ENCODE results near the gene TSPAN17. TPM values are rescaled to one million over a fixed set of nuclear protein-coding genes. Genes with fewer than 3 reads are reported as not detected.

The TSPAN17 gene
- total RNA-seq, 1 experiment from 2014 or later = 50.1 TPM

- ATAC-seq (no peak), DNase-seq (ENCODE audit: low read depth, low spot score) (no peak)
- intact Hi-C loops (cut with micrococcal nuclease) = no loop called here
- H3K27ac ChIP-seq (ENCODE audit: low read depth, low read length) = no peak overlapping the region
- H3K4me2 ChIP-seq (ENCODE audit: low read length) = no peak overlapping the region
- CTCF ChIA-PET = no interaction called here
- no TSS peak for BruUV-seq (replicated peaks)
- TF ChIP-seq RAD21 (IDR thresholded peaks at IDR 0.05; ENCODE audit: low read depth) = no peak
- TF ChIP-seq TCF7L2 (IDR thresholded peaks at IDR 0.05; ENCODE audit: borderline replicate concordance, extremely low read depth, insufficient read depth, insufficient read length) = no peak
- TF ChIP-seq EZH2 (IDR thresholded peaks at IDR 0.05) = no peak
- no peak for TF ChIP-seq ZFX (IDR thresholded peaks at IDR 0.05)
- no peak for TF ChIP-seq POLR2A (IDR thresholded peaks at IDR 0.05; ENCODE audit: borderline replicate concordance, extremely low read depth, insufficient read depth, insufficient read length)
- no peak for TF ChIP-seq EZH2phosphoT487 (IDR thresholded peaks at IDR 0.05; ENCODE audit: borderline replicate concordance)
- TF ChIP-seq SRF (IDR thresholded peaks at IDR 0.05; ENCODE audit: low read depth) = no peak
- no peak for TF ChIP-seq SIN3A (IDR thresholded peaks at IDR 0.05; ENCODE audit: low read depth)
- no peak for TF ChIP-seq FOSL1 (IDR thresholded peaks at IDR 0.05; ENCODE audit: low read depth)
- no peak for TF ChIP-seq POLR2AphosphoS5 (IDR thresholded peaks at IDR 0.05; ENCODE audit: low read depth, low read length)
- TF ChIP-seq JUND (IDR thresholded peaks at IDR 0.05) = no peak
- no peak for TF ChIP-seq ZNF274 (IDR thresholded peaks at IDR 0.05; ENCODE audit: low read depth, low read length)
- H3K9me2 ChIP-seq (ENCODE audit: insufficient read depth) = no peaks in the 10 kb centered on the region
- peaks cover 8% of the 10 kb centered on the region; the same call in 1 of the 2 replicates for H3K27me3 ChIP-seq (ENCODE audit: insufficient read depth, low read length)
- no peaks in the 10 kb centered on the region for H4K20me1 ChIP-seq (ENCODE audit: insufficient read depth)
- no peaks in the 10 kb centered on the region for H3K9me3 ChIP-seq (ENCODE audit: control insufficient read depth in 1 of 2, insufficient read depth in 1 of 2, low read depth in 1 of 2, low read length in 2 of 2)
- H3K36me3 ChIP-seq (ENCODE audit: control insufficient read depth in 1 of 2, insufficient read depth in 2 of 2, low read length in 2 of 2) = no peaks in the 10 kb centered on the region
- peaks cover 0 to 12% of the 10 kb centered on the region in 2 experiments; a peak in 2 of 4 replicates for H3K4me1 ChIP-seq (ENCODE audit: control insufficient read depth in 1 of 2, insufficient read depth in 2 of 2, low read length in 2 of 2)
- no peak overlapping the region for H2AFZ ChIP-seq (ENCODE audit: low read depth, low read length, poor library complexity, severe bottlenecking)
- no peaks in the 10 kb centered on the region for H3K79me2 ChIP-seq (ENCODE audit: insufficient read depth, low read length)
- no peak overlapping the region for H3K4me3 ChIP-seq (replicated peaks in 1 of 2; ENCODE audit: low read depth in 1 of 2, low read length in 2 of 2)
- POLR2A ChIA-PET = no interaction called here
- no peak overlapping the region for H3K9ac ChIP-seq (ENCODE audit: low read length)
- RAD21 ChIA-PET (ENCODE audit: low non-redundant PET in 1 of 2, low total read pairs in 2 of 2, uncharacterized antibody in 2 of 2, unreplicated experiment in 2 of 2) = no interaction called here
Measured at GRCh38 chr5:176694631-176695030, 47.3 kb downstream of the TSPAN17 start.

DNA sequence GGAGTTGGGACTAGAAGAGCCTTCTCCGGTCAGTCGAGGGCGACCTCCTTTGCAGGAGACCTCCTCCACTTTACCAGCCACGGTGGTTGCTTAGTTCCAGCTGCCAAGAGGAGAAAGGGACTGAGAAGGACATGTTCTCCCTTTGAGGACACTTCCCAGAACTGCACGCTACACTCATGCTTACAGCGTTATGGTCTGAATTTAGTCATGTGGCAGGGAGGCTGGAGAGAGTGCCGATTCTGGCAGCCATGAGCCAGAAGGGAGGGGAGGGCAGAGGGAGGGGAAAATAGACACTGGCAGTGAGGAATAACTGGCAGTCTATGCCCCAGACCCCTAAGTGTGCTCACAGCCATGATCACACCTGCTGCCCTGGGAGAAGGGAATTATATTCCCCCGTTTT lies 47.8 kb downstream of the TSPAN17 start:
- Histone ChIP-seq H3K36me3 (ENCODE audit: control insufficient read depth in 1 of 2, insufficient read depth in 2 of 2, low read length in 2 of 2) (no peaks in the 10 kb centered on the region), H3K27me3 (ENCODE audit: insufficient read depth, low read length) (peaks cover 8% of the 10 kb centered on the region; the same call in 1 of the 2 replicates), H3K79me2 (ENCODE audit: insufficient read depth, low read length) (no peaks in the 10 kb centered on the region), H3K9ac (ENCODE audit: low read length) (no peak overlapping the region), H3K4me2 (ENCODE audit: low read length) (no peak overlapping the region), H3K4me3 (replicated peaks in 1 of 2; ENCODE audit: low read depth in 1 of 2, low read length in 2 of 2) (no peak overlapping the region), H3K27ac (ENCODE audit: low read depth, low read length) (no peak overlapping the region), H3K4me1 (ENCODE audit: control insufficient read depth in 1 of 2, insufficient read depth in 2 of 2, low read length in 2 of 2) (peaks cover 0 to 12% of the 10 kb centered on the region in 2 experiments; a peak in 2 of 4 replicates), H2AFZ (ENCODE audit: low read depth, low read length, poor library complexity, severe bottlenecking) (no peak overlapping the region), H4K20me1 (ENCODE audit: insufficient read depth) (no peaks in the 10 kb centered on the region), H3K9me2 (ENCODE audit: insufficient read depth) (no peaks in the 10 kb centered on the region), H3K9me3 (ENCODE audit: control insufficient read depth in 1 of 2, insufficient read depth in 1 of 2, low read depth in 1 of 2, low read length in 2 of 2) (no peaks in the 10 kb centered on the region)
- CTCF ChIA-PET = no interaction called here
- ATAC-seq = no peak
- no peak for TF ChIP-seq SP1 (IDR thresholded peaks at IDR 0.05; ENCODE audit: low read depth)
- TF ChIP-seq POLR2AphosphoS5 (IDR thresholded peaks at IDR 0.05; ENCODE audit: low read depth, low read length) = no peak
- TF ChIP-seq CEBPB (IDR thresholded peaks at IDR 0.05; ENCODE audit: low read depth) = no peak
- no peak for TF ChIP-seq ZNF274 (IDR thresholded peaks at IDR 0.05; ENCODE audit: low read depth, low read length)
- TF ChIP-seq YY1 (IDR thresholded peaks at IDR 0.05; ENCODE audit: extremely low read depth, insufficient replicate concordance, low read depth, low read length) = no peak
- TF ChIP-seq ZFX (IDR thresholded peaks at IDR 0.05) = no peak
- TF ChIP-seq SRF (IDR thresholded peaks at IDR 0.05; ENCODE audit: low read depth) = no peak
- TF ChIP-seq REST (IDR thresholded peaks at IDR 0.05; ENCODE audit: low read depth) = no peak
- TF ChIP-seq JUND (IDR thresholded peaks at IDR 0.05) = no peak
- no peak for TF ChIP-seq FOSL1 (IDR thresholded peaks at IDR 0.05; ENCODE audit: low read depth)
- TF ChIP-seq ATF3 (IDR thresholded peaks at IDR 0.05) = no peak
- RAD21 ChIA-PET (ENCODE audit: low non-redundant PET in 1 of 2, low total read pairs in 2 of 2, uncharacterized antibody in 2 of 2, unreplicated experiment in 2 of 2) = no interaction called here
- DNase-seq (ENCODE audit: low read depth, low spot score) = no peak
- intact Hi-C loops (cut with micrococcal nuclease) = no loop called here
- POLR2A ChIA-PET = no interaction called here
- no TSS peak for BruUV-seq (replicated peaks)

Data from HCT116 (cell line).